HG02610 (cell line): ENCODE results near the gene DTNB.

Source experiments
- ATAC-seq: cut with Tn5 transposase; IDR thresholded peaks from one replicate; pipeline ENCODE4 v1.9.1; 2021; ENCODE audit warnings: mild to moderate bottlenecking, moderate library complexity; ENCODE audit not compliant: unreplicated experiment

DTNB gene

DNA sequence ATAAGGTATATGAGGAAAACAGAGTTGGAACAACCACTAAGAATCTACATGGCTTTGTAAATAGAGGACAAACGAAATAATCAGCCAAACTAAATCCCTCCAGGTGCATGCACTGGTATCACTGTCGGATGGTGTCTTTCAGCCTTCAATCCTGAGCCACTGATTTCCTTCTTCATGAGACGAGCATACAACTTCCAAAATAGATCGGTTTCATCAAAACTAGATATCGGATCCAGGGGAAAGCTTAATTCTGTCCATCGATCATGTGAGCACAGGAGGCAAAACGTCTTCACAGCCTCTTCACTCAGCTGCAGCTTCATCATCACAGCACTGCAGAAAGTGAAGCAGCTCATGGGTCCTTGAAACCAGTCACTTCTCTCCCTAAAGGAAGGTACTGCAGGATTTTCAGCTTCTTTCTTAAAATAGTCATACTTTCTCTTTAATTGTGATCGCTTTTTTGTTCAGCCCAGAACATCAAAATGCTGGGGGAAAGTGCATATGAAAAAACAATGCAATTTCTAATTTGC lies 80.5 kb downstream of the DTNB start:
- no peak for ATAC-seq

DNA sequence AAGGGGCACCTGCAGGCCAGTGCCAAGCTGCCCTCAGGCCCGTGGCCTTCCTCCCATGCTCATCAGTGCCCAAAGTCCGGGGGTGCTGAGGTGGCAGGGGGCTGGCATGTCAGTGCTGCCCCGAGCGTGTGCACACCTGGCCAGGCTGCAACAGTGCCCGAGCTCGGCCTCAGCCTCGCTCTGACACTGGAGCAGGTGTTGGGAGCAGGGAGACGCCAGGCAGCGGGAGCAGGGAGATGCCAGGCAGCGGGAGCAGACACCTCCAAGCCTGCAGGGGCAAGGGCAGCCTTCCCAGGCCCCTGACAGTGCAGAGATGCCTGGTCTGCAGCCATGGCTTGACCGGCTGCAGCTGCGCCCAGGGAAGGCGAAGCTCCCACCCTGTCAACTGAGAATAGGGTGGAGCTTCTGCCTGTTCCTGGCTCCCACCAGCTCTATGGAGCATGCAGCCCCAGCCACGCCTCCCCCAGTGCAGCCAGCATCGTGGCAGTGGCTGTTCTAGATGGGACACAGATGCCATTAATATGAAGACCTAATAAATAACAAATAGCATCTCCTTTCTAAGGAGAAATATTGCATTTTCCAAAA lies 82.4 kb downstream of the DTNB start:
- ATAC-seq, result no peak

DNA sequence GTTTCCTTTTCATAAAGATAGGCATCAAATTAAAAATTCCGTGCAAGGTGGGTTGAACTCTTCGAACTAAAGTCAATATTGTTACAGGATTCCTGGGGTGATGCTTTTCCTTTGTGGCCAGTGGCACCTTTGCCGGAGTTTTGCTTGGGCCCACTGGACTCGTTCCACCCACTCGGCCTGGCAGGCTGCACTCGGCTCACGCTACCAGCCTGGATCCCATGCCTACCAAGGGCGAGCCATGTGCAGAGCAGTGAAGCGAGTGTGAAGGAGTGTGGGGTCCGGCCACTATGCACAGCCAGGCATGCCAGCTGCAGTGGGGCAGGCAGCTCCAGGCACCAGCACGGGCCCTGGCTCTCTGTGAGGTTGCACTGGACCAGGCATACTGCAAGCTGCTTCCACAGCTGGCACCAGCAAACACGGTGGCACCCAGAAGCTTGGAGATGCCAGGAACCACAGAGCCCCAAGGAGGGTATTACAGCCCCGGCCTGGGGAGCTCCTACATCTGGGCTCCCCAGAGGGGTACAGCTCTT lies 83.6 kb downstream of the DTNB start:
- ATAC-seq, result no peak

DNA sequence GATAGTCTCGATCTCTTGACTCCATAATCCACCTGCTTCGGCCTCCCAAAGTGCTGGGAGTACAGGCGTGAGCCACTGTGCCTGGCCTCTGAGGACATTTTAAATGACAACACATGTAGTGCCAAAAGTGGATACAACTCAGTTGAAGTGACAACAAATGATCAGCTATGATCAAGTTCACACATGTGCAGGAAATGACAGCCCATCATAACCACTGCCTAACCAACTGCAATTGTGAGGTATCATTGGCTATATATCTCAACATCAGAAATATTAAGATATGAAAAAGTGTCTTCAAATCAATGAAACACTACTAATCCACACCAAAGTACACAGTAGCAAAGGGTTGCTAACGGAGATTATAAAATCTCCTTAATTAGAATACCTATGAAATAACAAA lies 84.8 kb downstream of the DTNB start:
- no peak for ATAC-seq

DNA sequence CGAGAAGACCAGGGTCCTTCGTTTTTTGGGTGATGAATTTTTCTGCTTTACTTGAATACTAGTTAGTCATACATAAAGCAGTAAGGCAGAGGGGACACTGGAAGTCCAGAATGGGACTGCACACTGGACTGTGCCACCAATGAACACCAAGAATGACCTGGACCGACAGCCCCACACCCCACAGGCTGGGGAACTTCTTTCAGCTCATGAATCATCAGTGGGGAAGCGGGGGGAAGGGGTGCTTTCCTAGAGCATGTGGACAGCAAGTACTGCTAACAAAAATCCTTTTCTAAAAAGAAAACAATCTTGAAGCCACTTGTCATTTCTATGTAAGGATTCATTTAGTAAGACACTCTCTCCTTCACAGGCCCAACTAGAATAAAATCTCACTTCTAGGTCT lies 86.0 kb downstream of the DTNB start:
- ATAC-seq, result peak; percentile 53

DNA sequence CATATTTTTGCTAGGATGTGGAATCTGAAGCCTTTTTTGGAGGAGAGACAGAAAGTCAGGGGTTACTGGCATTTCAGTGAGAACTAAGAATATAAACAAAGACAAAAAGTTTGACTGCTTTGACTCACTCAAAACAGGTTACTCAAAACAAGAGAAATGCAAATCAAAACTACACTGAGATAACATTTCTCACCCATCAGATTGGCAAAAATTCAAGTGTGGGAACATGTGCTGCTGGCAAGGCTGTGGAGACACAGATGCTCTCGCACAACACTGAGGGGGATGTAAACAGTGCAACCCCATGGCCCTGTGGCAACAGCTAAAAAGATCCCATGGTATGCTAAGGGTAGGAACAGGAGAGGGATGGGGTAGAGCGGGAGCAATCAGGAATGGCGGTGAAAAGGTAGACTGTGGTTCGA lies 86.6 kb downstream of the DTNB start:
- ATAC-seq, result peak; percentile 69

DNA sequence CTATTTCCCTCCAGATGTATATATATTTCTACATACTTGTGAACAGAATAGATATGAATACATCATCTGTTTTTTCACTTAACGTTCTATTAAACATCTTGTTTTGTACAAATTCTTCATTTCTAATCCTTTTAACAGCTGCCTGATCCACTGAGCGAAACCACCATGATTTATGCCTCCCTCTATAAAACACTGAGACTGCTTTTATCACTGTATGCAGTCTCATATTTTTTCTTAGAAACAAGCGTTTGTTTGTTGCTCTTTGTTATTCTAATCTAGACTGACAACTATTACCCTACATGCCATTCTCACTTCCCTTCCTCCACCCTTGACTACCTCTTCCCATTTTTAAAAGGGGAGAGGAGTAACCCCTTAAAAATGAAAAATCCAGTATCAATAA lies 88.2 kb downstream of the DTNB start:
- ATAC-seq, result no peak

DNA sequence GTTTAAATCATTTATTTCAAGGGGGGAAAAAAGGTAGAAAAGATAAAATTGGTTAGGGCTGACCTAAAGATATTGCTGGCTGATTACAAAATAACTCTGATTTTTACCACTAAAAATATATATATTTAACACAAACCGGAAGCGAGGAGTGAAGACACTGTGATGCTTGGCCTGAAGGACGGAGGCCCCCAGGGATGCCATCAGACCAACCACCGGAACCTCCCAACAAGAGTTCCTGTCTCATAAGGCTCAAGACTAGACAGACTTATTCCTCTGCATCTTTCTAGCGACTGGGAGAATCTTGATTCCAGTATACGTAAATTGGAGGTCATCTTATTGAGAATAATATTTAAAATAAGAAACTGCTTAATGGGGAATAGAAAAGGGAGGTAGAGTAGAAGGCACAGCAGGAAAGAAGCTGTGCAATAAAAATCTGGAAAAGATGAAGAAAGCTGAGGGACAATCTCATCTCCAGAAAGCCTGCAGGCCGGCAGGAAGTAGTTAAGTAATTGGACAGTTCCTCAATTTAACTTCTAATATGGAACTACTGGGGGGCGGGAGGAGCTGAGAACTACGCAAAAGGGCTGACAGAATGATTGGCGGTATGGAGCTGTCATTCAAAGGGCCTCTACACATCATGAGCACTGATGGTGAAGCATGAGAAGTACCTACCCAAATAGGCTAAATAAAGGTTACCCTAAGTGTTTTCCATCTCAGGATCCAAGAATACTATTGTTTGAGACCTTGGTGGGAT lies 91.1 kb downstream of the DTNB start:
- ATAC-seq, result no peak

DNA sequence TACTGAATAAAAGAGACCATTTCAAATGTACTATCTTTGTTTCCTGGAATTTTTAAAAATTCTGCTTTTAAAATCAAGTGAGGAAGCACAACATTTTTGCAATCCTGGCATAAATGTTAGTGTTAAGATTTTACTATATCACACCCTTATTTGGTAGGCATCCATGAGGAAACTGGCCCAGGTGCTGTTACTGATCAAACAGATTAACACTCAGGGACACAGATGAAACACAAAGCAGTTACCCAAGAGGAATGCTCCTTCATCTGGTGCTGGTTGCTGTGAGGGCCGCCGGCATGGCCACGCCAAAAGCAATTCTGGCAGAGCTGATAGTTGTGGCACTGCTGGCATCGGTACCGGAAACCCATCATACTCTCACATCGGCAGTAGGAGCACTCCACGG lies 96.8 kb downstream of the DTNB start:
- ATAC-seq, result no peak

DNA sequence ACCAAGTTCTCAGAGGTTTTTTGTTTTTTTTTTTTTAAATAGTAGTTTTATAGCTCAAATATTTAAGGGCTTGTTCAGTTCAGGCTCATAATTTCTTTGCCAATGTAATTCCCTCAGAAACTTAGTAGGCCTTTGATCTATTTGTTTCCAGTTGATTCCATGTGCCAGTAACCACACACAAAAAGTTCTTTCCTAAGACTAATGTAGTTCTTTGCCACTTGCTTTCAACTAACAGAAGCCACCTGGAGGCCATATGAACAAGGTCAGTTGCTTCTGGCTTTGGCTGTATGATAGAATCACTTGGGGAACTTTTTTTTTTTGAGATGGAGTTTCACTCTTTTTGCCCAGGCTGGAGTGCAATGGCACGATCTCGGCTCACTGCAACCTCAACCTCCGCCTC lies 100.7 kb downstream of the DTNB start:
- no peak for ATAC-seq

DNA sequence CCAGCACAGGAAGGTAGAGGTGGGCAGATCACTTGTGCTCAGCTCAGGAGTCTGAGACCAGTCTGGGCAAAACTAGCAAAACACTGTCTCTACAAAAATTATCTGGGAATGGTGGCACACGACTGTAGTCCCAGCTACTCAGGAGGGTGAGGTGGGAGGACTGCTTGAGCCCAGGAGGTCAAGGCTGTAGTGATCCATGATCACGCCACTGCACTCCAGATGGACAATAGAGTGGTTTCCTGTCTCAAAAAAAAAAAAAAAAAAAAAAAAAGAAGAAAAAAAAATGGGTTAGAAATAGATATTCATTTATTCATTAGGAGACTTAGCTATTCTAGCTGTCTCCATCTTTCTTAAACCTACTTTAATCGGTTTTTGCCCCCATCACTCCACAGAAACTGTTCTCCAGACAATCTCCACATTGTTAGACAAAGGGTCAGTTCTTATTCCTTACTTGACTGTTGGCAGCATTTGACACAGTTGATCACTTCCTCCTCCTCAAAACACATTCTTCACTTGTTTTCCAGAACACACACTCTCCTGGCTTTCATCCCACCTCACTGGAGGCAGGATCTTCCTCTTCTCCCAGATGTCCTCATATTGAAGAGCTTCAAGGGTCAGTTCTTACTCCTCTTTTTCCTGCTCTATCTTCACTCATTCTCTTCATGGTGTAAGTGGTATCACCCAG lies 103.1 kb downstream of the DTNB start:
- no peak for ATAC-seq

DNA sequence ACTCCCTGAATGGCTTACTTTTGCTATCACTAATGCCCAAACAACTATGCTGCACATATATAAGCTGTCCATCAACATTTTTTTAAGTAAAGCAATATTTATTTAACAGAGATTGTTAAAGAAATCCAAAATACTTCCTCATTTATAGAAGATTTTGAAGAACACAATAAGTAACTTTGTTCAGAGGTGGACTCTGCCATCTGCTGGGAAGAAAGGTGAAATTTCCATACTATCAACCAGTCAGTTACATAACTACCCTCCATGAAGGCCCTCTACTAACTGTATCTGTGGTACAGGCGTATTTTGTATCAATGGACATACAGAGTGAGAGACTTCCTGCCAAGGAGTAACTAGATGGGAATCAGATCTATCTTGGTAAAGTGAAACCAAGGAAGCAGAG lies 106.0 kb downstream of the DTNB start:
- ATAC-seq, result peak; percentile 53

DNA sequence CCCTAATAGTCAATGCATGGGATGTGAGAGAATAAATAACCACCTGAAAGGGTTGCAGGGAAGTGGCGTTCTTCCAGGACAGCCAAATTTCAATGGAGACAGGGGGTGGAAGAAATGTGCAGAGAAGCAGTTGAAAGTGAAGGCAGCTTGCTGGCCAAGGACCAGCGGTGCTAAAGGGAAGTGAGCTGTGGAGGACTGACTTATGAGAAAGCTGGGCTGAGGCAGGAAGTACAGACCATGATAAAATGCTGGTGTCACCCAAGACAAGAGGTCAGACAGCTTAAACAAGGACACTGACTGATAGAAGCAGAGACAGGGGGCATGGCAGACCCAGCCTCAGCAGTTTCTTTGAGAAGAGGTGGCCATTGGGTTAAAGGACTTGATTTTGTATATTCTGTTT lies 106.7 kb downstream of the DTNB start:
- ATAC-seq, result peak; percentile 54

DNA sequence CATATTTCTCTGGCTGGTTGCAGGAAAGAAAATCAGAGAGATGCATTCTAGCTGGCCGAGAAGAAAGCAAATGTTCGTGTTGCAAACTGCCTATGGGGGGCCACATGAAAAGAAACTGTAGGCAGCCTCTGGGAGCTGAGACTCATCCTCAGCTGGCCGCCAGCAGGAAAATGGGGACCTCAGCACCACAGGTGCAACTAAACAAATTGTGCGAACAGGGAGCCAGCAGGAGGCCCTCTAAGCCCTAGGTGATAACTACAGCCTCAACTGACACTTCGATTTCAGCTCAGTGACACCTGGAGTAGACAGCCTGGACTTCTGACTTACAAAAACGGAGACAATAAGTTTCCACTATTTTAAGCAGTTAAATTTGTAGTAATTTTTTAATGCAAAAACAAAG lies 107.3 kb downstream of the DTNB start:
- ATAC-seq, result no peak

DNA sequence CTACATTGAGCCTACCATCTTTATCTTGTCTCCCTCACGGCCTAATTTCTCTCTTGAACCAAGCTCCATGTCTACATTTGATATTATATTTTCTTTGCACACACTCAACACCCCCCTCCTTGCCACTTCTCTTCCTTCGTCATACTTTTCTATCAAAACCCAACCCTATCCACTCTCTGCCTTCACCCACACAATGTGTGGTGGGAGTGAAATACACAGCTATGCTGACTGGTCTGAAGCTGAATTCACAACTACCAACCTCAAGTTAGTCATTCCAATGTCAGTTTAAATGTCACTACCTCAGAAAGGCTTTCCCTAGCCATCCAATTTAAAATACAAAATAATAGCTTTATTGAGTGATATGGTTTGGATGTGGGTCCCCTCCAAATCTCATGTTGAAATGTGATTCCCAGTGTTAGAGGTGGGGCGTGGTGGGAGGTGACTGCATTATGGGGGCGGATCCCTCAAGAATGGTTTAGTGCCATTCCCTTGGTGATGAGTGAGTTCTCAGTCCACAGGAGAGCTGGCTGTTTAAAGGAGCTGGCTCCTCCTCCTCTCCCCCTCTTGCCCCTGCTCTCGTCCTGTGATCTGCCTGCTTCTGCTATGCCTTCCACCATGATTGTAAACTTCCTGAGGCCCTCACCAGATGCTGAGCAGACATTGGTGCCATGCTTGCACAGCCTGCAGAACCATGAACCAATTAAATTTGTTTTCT lies 112.1 kb downstream of the DTNB start:
- no peak for ATAC-seq

DNA sequence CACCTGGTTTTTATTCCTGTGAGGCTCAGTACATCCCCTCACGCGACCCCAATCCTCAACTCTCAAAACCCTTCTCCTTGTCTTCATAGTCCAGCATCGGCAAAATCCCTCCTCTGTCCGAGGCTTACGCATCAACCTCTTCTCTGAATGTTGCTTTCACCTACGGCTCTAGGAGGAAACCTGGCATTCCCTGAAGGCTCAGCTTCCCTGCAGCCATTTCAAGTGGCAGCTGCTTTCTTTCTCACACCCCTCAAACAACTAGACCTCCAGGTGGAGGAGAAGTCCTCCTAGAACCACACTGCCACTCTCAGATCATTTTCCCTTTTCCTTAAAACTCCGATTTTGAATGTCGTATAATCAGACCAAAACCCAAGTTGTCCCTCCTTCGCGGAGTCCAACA lies 114.2 kb downstream of the DTNB start:
- no peak for ATAC-seq

DNA sequence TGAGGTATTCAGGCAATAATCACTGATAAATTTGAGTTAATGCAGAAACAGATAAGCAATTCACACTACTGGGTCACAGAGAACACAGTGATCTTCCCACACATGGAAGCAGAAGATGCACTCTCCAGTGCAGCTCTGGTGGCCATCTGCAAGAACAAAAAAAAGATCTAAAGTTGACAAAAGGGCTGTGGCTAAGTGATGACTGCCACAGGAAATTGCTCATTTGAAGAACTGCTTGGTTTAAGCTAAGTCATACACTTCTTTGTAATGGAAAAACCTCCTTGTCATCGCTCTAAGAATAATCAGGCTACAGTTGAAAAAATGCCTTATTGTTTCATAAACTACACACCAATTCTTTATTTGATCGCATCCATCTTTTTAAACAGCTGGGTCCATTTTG lies 115.1 kb downstream of the DTNB start:
- peak; percentile 73 for ATAC-seq

DNA sequence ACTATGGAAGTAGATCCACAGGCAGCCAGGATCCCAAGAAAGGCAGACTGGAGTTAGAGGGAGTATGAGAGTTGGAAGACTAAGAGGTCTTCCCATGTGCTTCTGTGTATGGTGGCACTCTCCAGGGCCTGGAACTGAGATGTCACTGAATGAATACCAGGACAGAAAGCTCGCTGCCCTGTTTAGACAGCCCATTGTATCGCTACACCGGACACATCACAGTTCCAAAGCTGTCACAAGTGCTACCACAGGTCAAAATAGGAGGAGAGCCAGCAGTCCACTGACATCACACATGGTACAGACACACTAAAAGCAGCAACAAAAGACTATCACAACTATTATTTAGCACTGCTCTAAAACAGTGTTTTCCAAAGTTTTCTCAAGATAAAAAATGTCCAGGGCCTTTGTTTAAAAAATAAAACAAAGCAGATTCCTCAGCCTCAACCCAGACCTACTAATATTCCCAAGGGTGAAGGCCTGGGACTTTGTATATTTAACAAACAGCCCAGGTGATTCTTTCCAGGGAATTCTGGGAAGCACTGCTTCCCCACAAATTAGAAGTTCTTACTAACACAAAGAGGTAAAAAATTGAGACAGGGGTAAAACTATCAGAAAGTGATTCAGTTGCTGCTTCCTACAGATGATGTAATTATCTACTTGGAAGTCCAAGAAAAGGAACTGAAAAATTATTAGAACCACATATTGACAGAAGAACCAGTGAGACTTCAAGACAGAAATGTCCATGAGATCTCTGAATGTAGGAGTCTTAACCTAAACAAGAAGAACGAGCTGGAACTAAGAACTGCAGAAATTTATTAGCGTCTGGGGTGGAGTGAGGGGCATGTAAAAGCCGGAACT lies 116.0 kb downstream of the DTNB start:
- no peak for ATAC-seq

DNA sequence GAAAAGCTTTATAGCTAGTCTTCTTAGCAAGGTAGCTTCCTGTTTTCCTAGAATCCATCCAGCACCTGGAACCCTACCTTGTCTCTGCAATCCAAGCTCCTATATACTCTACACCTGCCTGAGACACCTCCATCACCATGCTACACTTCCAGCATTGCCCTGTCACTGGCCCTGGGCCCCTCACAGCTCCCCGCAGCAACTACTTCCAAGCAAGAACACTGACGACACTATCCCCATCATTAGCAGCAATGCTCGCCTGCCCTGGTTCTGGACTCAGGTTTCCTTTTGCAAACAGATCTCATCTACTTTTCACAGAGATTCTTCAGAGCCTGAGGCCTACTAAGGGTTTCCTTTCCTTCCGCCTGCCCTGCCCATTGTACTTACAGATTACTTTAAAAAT lies 121.1 kb downstream of the DTNB start:
- ATAC-seq, result no peak

DNA sequence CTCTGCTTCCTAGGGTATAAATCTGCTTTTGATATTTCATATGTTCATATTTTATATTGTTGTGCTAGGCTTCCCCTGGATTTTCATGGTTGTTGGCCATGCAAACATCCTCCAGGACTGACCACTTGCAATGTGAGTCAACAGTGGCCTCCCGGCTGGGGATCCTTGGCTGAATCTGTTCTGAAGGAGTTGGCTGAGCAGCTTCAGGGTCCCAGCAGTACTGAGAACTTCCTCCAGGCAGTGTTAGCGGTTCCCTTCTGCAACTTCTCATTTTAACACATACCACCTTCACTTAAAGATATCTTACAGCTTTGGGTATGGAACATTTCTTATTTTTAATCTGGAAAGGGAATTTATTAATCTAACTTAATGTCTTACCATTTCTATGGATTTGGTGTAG lies 122.1 kb downstream of the DTNB start:
- ATAC-seq, result no peak
